ENCODE data around the gene ARMC10. TPM values are rescaled to one million over a fixed set of nuclear protein-coding genes. Genes with fewer than 3 reads are reported as not detected.
"Not testable (repeated sequence)": the region's sequence is repeated elsewhere in the genome, so short reads cannot be mapped to it uniquely, and the experiment has no call there.

ARMC10 gene
- total RNA-seq, 1 donor from 2014 or later, result 18.6 TPM

DNA sequence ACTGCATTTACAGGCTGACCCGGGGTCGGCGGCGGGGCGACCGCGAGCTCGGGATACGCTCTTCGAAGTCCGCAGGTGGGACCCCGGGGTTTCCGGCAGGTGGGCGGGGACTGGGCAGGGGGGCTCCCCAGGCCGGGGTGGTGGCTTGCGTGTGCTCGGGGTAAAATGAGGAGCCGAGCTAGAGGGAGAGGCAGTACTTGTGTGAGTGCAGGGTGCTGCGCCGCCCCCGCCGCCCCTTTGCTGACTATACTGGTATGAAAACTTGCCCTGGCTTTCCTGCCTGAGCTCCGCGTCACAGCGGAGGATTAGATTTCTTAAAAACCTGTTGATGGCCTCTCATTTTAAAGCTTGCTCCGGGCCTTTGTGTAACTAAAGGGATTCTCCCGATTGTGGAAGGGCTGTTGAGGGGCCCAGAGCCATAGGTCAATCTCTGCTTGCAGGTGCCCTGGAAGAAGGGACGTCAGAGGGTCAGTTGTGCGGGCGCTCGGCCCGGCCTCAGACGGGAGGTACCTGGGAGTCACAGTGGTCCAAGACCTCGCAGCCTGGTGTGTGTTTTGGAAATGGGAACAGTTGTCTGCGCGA is 488 bp downstream of the ARMC10 start:
- DNase-seq, result peak; percentile 67
- peak; percentile 3 for ATAC-seq (ENCODE audit: poor library complexity)
- intact Hi-C loops (cut with DNase I), result no loop called here

GRCh38 chr7:103076764-103077163 is 1.8 kb downstream of the ARMC10 start:
- no peak for ATAC-seq (ENCODE audit: poor library complexity)
- intact Hi-C loops (cut with DNase I), result no loop called here
- peak; percentile 47 for DNase-seq

GRCh38 chr7:103077318-103077717 is 2.4 kb downstream of the ARMC10 start:
- DNase-seq (no peak), ATAC-seq (ENCODE audit: poor library complexity) (no peak)
- intact Hi-C loops (cut with DNase I), result no loop called here

DNA sequence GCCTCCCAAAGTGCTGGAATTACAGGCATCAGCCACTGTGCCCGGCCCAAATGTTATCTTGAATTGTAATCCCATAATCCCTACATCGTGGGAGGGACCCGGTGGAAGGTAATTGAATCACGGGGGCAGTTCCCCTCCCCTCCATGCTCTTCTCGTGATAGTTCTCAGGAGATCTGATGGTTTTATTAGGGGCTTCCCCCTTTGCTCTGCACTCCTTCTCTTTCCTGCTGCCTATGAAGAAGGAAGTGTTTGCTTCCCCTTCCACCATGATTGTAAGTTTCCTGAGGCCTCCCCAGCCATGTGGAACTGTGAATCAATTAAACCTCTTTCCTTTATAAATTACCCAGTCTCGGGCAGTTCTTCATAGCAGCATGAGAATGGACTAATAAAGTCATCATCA is 3.3 kb downstream of the ARMC10 start:
- intact Hi-C loops (cut with DNase I); DNase-seq; ATAC-seq (ENCODE audit: poor library complexity): not testable (repeated sequence)

GRCh38 chr7:103079836-103080235 is 4.9 kb downstream of the ARMC10 start:
- ATAC-seq (ENCODE audit: poor library complexity) (no peak), DNase-seq (no peak)
- intact Hi-C loops (cut with DNase I), result no loop called here

DNA sequence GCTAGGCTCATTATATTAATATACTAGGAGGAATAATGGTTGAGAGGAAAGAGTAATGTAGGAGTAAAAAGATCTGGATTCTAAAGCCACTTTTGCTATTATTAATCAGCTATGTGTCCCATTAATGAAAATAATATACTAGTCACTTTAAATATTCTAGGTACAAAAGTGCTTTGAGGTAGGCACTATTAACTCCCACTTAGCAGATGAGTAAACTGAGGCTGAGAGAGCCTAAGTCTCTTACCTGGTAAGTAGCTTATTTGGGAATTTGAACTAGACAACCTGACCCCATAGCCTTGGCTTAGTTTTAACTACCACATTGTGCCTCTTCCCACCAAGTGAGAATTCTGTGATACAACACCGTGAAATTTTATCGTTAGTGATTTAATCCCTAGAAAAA is 6.0 kb downstream of the ARMC10 start:
- DNase-seq (no peak), ATAC-seq (ENCODE audit: poor library complexity) (no peak)
- intact Hi-C loops (cut with DNase I), result no loop called here

DNA sequence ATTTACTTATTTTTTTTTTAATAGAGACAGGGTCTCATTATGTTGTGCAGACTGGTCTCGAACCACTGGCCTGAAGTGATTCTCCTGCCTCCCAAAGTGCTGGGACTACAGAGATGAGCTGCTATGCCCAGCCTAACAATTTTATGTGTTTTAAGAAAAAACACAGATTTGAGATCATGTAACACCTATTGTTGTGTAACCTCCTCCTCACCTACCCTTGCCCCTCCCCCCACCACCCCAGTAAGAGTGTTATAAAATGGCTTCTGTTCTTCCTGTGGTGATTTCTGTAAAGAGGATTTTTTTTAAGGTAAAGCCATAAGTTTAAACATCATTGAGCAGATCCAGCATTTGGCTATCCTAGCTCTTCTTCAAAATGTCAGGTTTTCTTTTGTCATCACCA is 7.6 kb downstream of the ARMC10 start:
- no peak for DNase-seq
- no peak for ATAC-seq (ENCODE audit: poor library complexity)
- intact Hi-C loops (cut with DNase I), result no loop called here

- no peak for ATAC-seq (ENCODE audit: poor library complexity)
- intact Hi-C loops (cut with DNase I), result no loop called here
- no peak for DNase-seq
Observed at GRCh38 chr7:103083210-103083609, 8.3 kb downstream of the ARMC10 start.

- intact Hi-C loops (cut with DNase I); DNase-seq; ATAC-seq (ENCODE audit: poor library complexity): not testable (repeated sequence)
Observed at GRCh38 chr7:103092321-103092720, 17.4 kb downstream of the ARMC10 start.

- DNase-seq, result no peak
- intact Hi-C loops (cut with DNase I), result no loop called here
- no peak for ATAC-seq (ENCODE audit: poor library complexity)
Observed at GRCh38 chr7:103093429-103093828, 18.5 kb downstream of the ARMC10 start.

GRCh38 chr7:103094102-103094501 is 19.2 kb downstream of the ARMC10 start:
- DNase-seq, result no peak
- intact Hi-C loops (cut with DNase I), result no loop called here
- no peak for ATAC-seq (ENCODE audit: poor library complexity)

DNA sequence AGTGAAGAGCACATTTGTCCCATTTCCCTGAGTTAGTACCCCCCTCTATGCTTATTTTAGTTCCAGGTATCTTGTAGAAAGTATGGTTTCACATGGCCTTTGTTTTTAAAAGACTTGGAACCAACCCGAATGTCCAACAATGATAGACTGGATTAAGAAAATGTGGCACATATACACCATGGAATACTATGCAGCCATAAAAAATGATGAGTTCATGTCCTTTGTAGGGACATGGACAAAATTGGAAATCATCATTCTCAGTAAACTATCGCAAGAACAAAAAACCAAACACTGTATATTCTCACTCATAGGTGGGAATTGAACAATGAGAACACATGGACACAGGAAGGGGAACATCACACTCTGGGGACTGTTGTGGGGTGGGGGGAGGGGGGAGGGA is 20.6 kb downstream of the ARMC10 start:
- ATAC-seq (ENCODE audit: poor library complexity); DNase-seq; intact Hi-C loops (cut with DNase I): not testable (repeated sequence)

DNA sequence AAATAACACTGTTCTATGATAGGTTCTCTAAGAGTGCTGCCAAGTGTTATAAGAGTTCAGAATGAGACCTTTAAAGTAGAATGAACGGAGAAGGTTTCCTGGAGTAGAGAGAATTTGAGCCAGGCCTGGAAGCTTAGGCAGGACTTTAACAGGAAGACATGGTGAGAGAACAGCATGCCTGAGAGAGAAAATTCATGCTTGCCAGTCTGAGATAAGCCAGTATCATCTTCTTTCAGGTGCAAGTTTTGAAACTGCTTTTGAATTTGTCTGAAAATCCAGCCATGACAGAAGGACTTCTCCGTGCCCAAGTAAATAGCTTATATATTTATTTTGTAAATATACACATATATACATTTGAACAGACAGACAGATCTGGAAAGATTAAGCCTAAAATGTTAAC is 22.1 kb downstream of the ARMC10 start:
- DNase-seq (no peak), ATAC-seq (ENCODE audit: poor library complexity) (no peak)
- intact Hi-C loops (cut with DNase I), result no loop called here

- no peak for ATAC-seq (ENCODE audit: poor library complexity)
- intact Hi-C loops (cut with DNase I), result no loop called here
- DNase-seq, result no peak
Observed at GRCh38 chr7:103100348-103100747, 25.4 kb downstream of the ARMC10 start.

DNA sequence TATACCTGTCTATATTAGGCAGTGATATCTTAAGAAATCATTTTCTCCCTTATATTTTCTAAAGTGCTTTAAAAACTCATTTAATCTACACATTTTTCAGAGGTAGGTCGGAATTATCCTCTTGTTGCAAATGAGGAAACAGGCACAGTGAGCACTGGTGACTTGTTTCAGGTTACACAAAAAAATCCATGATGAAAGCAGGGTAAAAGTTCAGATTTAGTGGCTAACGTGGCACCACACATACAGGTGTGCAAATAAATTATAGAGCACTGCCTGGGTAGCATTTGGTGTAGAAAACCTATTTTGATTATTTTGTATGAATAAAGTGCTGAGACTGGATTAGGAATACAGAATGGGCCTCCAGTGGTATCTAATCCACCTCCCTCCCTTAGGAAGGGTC is 26.6 kb downstream of the ARMC10 start:
- DNase-seq (no peak), ATAC-seq (ENCODE audit: poor library complexity) (no peak)
- intact Hi-C loops (cut with DNase I), result no loop called here

GRCh38 chr7:103106005-103106702 is 31.2 kb downstream of the ARMC10 start:
- intact Hi-C loops (cut with DNase I), result no loop called here
- ATAC-seq (ENCODE audit: poor library complexity) (no peak), DNase-seq (no peak)

- ATAC-seq (ENCODE audit: poor library complexity); intact Hi-C loops (cut with DNase I); DNase-seq: not testable (repeated sequence)
Observed at GRCh38 chr7:103106703-103107070, 31.7 kb downstream of the ARMC10 start.

DNA sequence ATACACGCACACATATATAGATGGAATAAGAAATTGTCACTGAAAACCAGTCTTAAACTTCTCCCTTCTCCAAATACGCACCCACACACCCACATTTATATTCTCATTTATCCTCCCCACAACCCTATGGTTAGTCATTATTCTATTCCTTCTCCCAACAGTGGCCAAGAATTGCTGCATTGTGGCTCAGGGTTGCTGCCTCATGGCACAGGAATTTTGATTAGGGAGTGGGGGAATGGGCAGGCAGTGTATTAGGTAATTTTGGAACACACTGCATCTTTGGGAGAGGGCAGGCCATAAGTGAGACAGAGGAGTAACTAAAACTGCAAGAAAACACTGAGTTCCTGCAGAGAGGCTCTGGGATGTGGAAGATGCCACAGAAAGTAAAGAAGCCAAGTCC is 38.2 kb downstream of the ARMC10 start:
- ATAC-seq (ENCODE audit: poor library complexity) (no peak), DNase-seq (no peak)
- intact Hi-C loops (cut with DNase I), result no loop called here

DNA sequence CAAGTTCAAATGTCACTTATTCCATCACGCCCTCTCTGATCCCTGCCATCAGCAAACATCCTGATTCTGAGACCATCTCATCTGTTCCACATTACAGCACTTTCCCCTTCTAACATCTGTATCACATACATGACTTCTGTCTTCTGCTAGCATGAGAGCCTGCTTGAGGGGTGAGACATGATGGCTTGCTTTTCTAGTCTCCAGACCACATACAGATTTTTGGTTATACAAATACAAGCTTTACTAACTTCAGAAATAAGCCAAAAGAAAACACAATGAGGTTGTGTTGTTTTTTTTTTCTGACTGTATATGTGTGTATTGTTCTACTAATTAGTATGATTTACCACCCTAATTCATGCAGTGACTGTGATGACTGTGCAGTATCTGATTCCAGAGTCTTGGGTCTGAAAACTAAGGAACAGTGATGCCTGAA is 39.7 kb downstream of the ARMC10 start:
- intact Hi-C loops (cut with DNase I), result no loop called here
- DNase-seq (no peak), ATAC-seq (ENCODE audit: poor library complexity) (no peak)

- no peak for ATAC-seq (ENCODE audit: poor library complexity)
- intact Hi-C loops (cut with DNase I), result no loop called here
Observed at GRCh38 chr7:103115771-103116170, 40.8 kb downstream of the ARMC10 start.

GRCh38 chr7:103116511-103116910 is 41.6 kb downstream of the ARMC10 start:
- ATAC-seq (ENCODE audit: poor library complexity) (no peak), DNase-seq (no peak)
- intact Hi-C loops (cut with DNase I), result no loop called here

More at GRCh38 chr7:103115771-103116170, 40.8 kb downstream of the ARMC10 start:
- no peak for DNase-seq

All from Right ventricle myocardium superior (tissue), 1 donor.